Urothelium cell line (cell line): ENCODE measurements around the gene TOMM22.

Source experiments
- DNase-seq: peaks from one replicate; pipeline ENCODE4 v3.0.0; 2011; ENCODE audit warnings: low spot score, mixed read lengths
- FAIRE-seq: peaks from 2 replicates; lab custom pipeline; 2011; peaks lifted over from hg19 to GRCh38; lab: Jason Lieb, UNC

Gene TOMM22

GRCh38 chr22:38713921-38714320, 32.2 kb downstream of the TOMM22 start:
- DNase-seq (no peak), FAIRE-seq (no peak)

- DNase-seq (no peak), FAIRE-seq (peak; percentile 9)
Observed at GRCh38 chr22:38715176-38715764, 33.5 kb downstream of the TOMM22 start.

GRCh38 chr22:38715852-38716251, 34.1 kb downstream of the TOMM22 start:
- DNase-seq = no peak
- FAIRE-seq = no peak

DNA sequence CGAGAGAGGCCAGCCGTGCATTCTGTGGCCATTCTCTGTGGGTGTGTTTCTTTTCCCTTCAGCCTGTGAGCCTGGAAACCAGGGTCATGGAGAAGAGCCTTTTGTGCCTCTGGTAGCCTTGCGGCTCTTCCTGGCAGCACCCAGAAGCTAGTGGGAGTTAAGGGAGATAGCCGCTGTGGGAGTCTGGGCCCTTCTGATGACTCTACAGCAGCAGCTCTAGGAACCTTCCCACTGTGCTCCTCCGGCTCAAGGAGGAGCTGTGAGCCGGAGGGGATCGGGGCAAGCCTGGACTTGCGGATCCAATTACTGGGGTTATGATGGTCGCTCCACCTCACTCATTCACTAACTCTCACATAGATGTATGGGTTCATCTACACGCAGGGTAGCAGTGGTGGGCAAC, 34.5 kb downstream of the TOMM22 start:
- DNase-seq (no peak), FAIRE-seq (no peak)

- DNase-seq = no peak
- FAIRE-seq = no peak
Observed at GRCh38 chr22:38716826-38717225, 35.1 kb downstream of the TOMM22 start.

DNA sequence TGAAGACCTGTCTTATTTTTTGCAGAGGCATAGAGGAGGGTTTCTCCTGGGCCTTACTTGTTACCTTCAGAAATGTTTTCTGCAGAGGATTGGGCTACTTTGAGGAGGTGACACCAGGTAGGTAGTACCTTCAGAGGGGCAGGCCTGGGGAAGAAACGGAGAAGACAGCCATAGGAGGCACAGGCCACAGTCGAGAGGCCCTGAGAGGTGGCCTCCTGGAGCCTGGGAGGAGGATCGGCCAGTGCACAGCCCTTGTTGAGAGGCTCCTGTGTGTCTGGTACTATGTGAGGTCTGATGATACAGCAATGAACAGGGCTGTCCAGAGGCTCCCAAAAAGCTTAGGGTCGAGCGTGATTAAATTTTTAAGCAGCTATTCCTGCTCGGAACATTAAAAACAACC, 35.5 kb downstream of the TOMM22 start:
- FAIRE-seq = no peak
- DNase-seq = no peak

DNA sequence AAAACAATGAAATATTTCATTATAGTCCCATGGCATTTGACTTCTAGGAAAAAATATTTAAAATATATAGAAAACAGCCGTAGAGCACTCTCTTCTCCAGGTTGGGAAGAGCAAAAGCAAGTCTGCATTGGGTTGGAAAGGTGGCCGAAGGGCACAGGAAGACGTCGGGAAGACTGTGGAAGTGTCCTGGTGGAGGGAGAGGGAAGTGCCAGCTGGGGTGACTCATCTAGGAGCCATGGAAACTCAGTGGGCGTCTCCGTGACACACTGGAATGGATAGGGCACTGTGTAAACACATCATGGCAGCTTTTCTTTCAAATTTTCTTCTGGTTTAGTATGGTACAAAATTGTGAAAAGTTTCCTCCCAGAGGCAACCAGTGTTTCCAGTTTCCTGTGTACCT, 36.7 kb downstream of the TOMM22 start:
- FAIRE-seq = peak; percentile 95

GRCh38 chr22:38719196-38719595, 37.4 kb downstream of the TOMM22 start:
- DNase-seq (no peak), FAIRE-seq (no peak)

More for the DNA sequence above, 36.7 kb downstream of the TOMM22 start:
- DNase-seq = peak; percentile 94

GRCh38 chr22:38720350-38720749, 38.6 kb downstream of the TOMM22 start:
- DNase-seq (no peak), FAIRE-seq (no peak)

GRCh38 chr22:38721551-38721950, 39.8 kb downstream of the TOMM22 start:
- DNase-seq (no peak), FAIRE-seq (peak; percentile 56)

DNA sequence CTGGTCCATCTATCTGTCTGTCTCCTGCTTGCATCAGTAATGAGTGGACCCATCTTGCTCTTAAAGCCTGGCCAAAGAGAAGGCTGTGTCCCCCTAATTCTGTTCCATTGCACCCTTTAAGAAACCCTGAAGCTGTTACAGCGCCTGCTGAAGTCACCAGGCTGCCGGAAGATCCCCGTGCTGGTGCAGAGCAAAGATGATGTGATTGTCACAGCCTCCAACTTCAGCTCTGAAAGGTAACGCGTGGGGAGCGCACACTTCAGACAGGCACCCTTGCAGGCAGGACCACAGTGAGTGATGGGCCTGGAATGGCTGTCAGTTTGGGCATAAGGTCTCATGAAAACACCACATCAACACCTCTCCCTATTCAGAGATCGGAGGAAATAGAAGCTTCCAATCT, 42.4 kb downstream of the TOMM22 start:
- FAIRE-seq = no peak
- no peak for DNase-seq

DNA sequence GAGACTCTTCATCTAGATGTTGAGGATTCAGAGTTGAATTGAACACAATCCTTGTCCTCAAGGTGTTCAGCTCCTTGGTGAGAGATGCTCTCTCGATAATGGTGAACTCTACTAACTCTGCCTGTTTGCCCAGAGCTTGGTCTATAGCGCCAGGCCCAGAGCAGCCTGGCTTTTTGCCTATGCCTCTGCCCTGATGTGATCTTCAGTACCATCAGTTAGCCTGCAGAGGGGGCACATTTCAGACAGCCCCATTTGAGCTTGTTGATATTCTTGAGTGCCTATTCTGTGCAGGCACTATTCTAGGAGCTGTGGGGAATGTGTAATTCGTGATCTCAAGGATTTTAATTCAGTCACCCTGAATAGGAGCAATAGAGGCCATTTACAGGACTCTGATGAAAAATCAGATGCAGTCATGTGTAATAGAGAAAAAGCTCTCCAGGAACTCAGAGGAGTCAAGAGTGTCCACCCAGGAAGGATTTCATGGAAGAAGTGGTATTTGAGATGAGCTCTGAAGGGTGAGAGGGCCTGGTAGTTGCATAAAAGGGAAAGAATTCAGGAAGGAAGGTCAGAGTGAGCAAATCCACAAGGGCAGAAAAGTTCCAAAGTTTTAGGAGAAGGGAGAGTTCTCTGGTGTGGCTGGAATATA, 43.3 kb downstream of the TOMM22 start:
- DNase-seq (peak; percentile 55), FAIRE-seq (peak; percentile 66)

DNA sequence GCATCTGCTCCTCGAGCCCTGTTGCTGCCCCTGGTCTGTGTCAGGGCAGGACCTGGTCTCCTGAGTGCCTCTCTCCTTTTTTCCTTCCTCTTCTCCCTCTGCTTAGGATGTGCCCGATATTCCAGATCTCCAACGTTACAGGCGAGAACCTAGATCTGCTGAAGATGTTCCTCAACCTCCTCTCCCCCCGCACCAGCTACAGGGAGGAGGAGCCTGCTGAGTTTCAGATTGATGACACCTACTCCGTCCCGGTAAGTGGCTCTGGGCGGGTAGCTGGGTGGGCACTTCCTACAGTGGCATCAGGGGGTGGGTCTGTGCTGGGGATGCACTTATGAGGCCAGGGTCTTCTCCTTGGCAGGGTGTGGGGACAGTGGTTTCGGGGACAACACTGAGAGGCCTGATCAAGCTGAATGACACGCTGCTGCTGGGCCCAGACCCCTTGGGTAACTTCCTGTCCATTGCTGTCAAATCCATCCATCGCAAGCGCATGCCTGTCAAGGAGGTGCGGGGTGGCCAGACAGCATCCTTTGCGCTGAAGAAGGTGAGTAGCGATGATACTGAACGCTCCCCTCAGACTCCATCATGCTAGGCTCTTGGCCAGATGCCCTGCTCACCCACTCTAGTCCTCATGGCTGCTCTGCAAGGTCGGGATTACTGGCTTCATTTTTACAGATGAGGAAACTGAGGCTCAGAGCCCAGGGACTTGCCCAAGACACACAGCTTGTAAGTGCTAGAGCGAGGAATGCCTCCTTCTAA, 44.3 kb downstream of the TOMM22 start:
- no peak for DNase-seq
- no peak for FAIRE-seq

DNA sequence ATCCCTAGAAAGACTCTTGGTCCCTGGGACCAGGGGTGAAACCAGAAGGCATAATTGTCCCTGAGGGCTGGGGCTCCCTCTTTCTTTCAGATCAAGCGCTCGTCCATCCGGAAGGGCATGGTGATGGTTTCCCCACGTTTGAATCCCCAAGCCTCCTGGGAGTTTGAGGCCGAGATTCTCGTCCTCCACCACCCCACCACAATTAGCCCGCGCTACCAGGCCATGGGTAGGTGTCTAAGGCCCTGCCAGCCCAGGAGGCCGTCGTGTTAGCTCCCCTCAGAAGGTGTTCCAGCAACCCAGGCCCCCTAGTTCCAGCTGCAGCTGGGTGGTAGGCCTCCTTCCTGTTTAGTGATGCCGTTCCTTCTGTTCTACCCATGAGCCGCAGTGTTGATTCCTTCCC, 45.4 kb downstream of the TOMM22 start:
- FAIRE-seq (no peak), DNase-seq (no peak)

- FAIRE-seq = no peak
- no peak for DNase-seq
Observed at GRCh38 chr22:38727530-38728451, 46.0 kb downstream of the TOMM22 start.

- no peak for DNase-seq
- FAIRE-seq = no peak
Observed at GRCh38 chr22:38728871-38729796, 47.4 kb downstream of the TOMM22 start.

- no peak for FAIRE-seq
- DNase-seq = no peak
Observed at GRCh38 chr22:38729946-38730345, 48.2 kb downstream of the TOMM22 start.

GRCh38 chr22:38730411-38730871, 48.7 kb downstream of the TOMM22 start:
- FAIRE-seq (no peak), DNase-seq (no peak)

GRCh38 chr22:38731703-38732161, 50.0 kb downstream of the TOMM22 start:
- no peak for FAIRE-seq
- DNase-seq = no peak
